GOT3 (cell line): Measurements from ENCODE around the gene DNAJB8.

ENCODE experiments used
- DNase-seq: peaks from one replicate; lab custom pipeline; 2025; ENCODE audit warnings: mixed read lengths; lab: John Stamatoyannopoulos, UW

Gene DNAJB8

GRCh38 chr3:128445357-128445756, 21.3 kb downstream of the DNAJB8 start:
- DNase-seq, result no peak

- no peak for DNase-seq
Observed at GRCh38 chr3:128443771-128444170, 22.9 kb downstream of the DNAJB8 start.

- no peak for DNase-seq
Observed at GRCh38 chr3:128442949-128443348, 23.7 kb downstream of the DNAJB8 start.

- no peak for DNase-seq
Observed at GRCh38 chr3:128442070-128442469, 24.6 kb downstream of the DNAJB8 start.

GRCh38 chr3:128439226-128439625, 27.5 kb downstream of the DNAJB8 start:
- DNase-seq, result no peak

GRCh38 chr3:128438488-128439072, 28.1 kb downstream of the DNAJB8 start:
- DNase-seq, result no peak

GRCh38 chr3:128436214-128436613, 30.5 kb downstream of the DNAJB8 start:
- no peak for DNase-seq

- no peak for DNase-seq
Observed at GRCh38 chr3:128435561-128435960, 31.1 kb downstream of the DNAJB8 start.

GRCh38 chr3:128435058-128435457, 31.6 kb downstream of the DNAJB8 start:
- no peak for DNase-seq

- no peak for DNase-seq
Observed at GRCh38 chr3:128434524-128434923, 32.2 kb downstream of the DNAJB8 start.

- no peak for DNase-seq
Observed at GRCh38 chr3:128433837-128434165, 32.9 kb downstream of the DNAJB8 start.

GRCh38 chr3:128432971-128433836, 33.5 kb downstream of the DNAJB8 start:
- DNase-seq, result no peak

- no peak for DNase-seq
Observed at GRCh38 chr3:128432301-128432970, 34.3 kb downstream of the DNAJB8 start.

GRCh38 chr3:128431803-128432300, 34.8 kb downstream of the DNAJB8 start:
- no peak for DNase-seq

GRCh38 chr3:128430731-128431130, 36.0 kb downstream of the DNAJB8 start:
- DNase-seq, result no peak

GRCh38 chr3:128430301-128430700, 36.4 kb downstream of the DNAJB8 start:
- DNase-seq, result no peak

GRCh38 chr3:128429751-128430150, 36.9 kb downstream of the DNAJB8 start:
- DNase-seq, result no peak

GRCh38 chr3:128429275-128429674, 37.4 kb downstream of the DNAJB8 start:
- no peak for DNase-seq

- DNase-seq, result no peak
Observed at GRCh38 chr3:128427872-128428822, 38.5 kb downstream of the DNAJB8 start.

- no peak for DNase-seq
Observed at GRCh38 chr3:128427175-128427857, 39.4 kb downstream of the DNAJB8 start.
